Measurements from ENCODE around the gene TAGAP. TPM values are rescaled to one million over a fixed set of nuclear protein-coding genes. Genes with fewer than 3 reads are reported as not detected.
"Not testable (repeated sequence)": the region's sequence is repeated elsewhere in the genome, so short reads cannot be mapped to it uniquely, and the experiment has no call there.

Gene TAGAP
- total and polyA plus RNA-seq, 9 of the 15 experiments (the other 6 are each of a cell fraction or from before 2014, with no cell fraction given): 0.07 TPM; not detected in 8

DNA sequence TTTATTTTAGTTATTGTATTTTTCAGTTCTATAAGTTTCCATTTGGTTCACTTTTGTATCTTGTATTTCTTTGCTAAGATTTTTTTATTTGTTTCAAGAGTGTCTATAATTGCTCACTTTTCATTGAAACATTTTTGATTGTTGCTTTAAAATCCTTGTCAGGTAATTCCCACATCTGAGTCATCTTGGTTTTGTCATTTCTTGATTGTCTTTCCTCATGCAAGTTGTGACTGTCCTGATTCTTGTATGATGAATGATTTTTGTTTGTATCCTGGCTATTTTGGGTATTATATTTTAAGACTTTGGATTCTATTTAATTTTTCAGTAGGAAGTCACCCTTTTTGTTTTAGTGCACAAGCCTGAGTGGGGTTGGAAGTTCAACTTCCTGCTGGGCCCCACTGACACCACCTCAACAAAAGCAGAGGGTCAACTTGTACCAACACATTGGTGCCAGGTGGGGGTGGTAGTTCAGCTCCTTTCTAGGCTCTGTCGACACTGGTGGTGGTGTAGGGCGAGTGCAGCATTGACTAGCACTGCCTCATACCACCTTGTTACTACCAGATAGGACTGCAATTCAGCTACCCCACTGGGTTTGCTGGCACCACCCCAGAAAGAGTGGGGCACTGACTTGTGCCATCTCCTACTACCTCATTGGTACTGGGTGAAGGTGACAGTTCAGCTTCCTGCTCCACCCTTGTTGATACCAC is 53.6 kb downstream of the TAGAP start:
- Histone ChIP-seq H3K9me1 (ENCODE audit: control insufficient read depth, insufficient read depth, low read length) (no peaks in the 10 kb centered on the region), H3K9me3 (replicated peaks; ENCODE audit: control insufficient read depth, insufficient read depth, low read depth, low read length) (no peaks in the 10 kb centered on the region), H3K4me2 (ENCODE audit: insufficient read depth, low read length) (no peak overlapping the region), H4K20me1 (replicated peaks; ENCODE audit: control insufficient read depth, insufficient read depth, low read length) (no peaks in the 10 kb centered on the region), H3K4me3 (no peak overlapping the region), H3K4me1 (replicated peaks in 1 of 2; ENCODE audit: control insufficient read depth in 2 of 2, insufficient read depth in 2 of 2, low read length in 2 of 2) (no peaks in the 10 kb centered on the region), H3K27me3 (ENCODE audit: control insufficient read depth in 2 of 2, insufficient read depth in 2 of 2, low read length in 2 of 2) (no peaks in the 10 kb centered on the region), H2AFZ (ENCODE audit: low read depth, low read length) (no peak overlapping the region), H3K27ac (ENCODE audit: extremely low read depth, low read depth, low read length) (no peak overlapping the region), H3K79me2 (ENCODE audit: control insufficient read depth, insufficient read depth, low read length) (no peaks in the 10 kb centered on the region), H3K36me3 (ENCODE audit: control insufficient read depth, insufficient read depth, low read length) (peaks cover 2% of the 10 kb centered on the region; the same call in 1 of the 3 replicates), H3K9ac (ENCODE audit: insufficient read depth in 1 of 2, low read depth in 2 of 2, low read length in 2 of 2) (no peak overlapping the region)
- DNase-seq (ENCODE audit: extremely low read depth in 1 of 4, low spot score in 3 of 4) (no peak), ATAC-seq (no peak), FAIRE-seq (no peak)
- intact Hi-C loops (cut with micrococcal nuclease) (no loop called here), in situ Hi-C loops (cut with MboI) (loop anchor here (25.0 kb wide), 1 partner anchor 279 kb away; no protein-coding TSS in a partner anchor)
- ChIA-PET CTCF (ENCODE audit: low intra/inter-chr PET ratio) (interaction anchor here (0.7 kb wide), 1 partner anchor 198 kb away, joined by 3 read pairs; no protein-coding TSS in a partner anchor), POLR2A (no interaction called here)
- no peak for TF ChIP-seq DIDO1 (tag; IDR thresholded peaks at IDR 0.05; ENCODE audit: low read depth)
- no peak for TF ChIP-seq NEUROD1 (IDR thresholded peaks at IDR 0.05; ENCODE audit: borderline replicate concordance, low read depth, low read length, partially characterized antibody)
- no peak for TF ChIP-seq EZH2 (IDR thresholded peaks at IDR 0.05; ENCODE audit: borderline replicate concordance, low read depth, low read length)
- no peak for TF ChIP-seq XRCC5 (IDR thresholded peaks at IDR 0.05; ENCODE audit: low read depth, low read length)
- no peak for TF ChIP-seq ZNF778 (CRISPR knock-in tag; IDR thresholded peaks at IDR 0.05)
- TF ChIP-seq, protein P1, sequence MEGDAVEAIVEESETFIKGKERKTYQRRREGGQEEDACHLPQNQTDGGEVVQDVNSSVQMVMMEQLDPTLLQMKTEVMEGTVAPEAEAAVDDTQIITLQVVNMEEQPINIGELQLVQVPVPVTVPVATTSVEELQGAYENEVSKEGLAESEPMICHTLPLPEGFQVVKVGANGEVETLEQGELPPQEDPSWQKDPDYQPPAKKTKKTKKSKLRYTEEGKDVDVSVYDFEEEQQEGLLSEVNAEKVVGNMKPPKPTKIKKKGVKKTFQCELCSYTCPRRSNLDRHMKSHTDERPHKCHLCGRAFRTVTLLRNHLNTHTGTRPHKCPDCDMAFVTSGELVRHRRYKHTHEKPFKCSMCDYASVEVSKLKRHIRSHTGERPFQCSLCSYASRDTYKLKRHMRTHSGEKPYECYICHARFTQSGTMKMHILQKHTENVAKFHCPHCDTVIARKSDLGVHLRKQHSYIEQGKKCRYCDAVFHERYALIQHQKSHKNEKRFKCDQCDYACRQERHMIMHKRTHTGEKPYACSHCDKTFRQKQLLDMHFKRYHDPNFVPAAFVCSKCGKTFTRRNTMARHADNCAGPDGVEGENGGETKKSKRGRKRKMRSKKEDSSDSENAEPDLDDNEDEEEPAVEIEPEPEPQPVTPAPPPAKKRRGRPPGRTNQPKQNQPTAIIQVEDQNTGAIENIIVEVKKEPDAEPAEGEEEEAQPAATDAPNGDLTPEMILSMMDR (IDR thresholded peaks at IDR 0.05 in 2 of 3, conservative IDR thresholded peaks at IDR 0.05 in 1 of 3; ENCODE audit: insufficient read depth in 2 of 3, low read depth in 1 of 3, low read length in 3 of 3): peak in 1 of 3 experiments; percentile 20; a peak in 1 of 6 replicates
- no peak for TF ChIP-seq ZNF76 (CRISPR knock-in tag; IDR thresholded peaks at IDR 0.05; ENCODE audit: borderline replicate concordance)
- TF ChIP-seq RBM15 (IDR thresholded peaks at IDR 0.05; ENCODE audit: insufficient read depth, low read length): no peak
- WGBS (ENCODE audit: insufficient coverage, low coverage, missing lambda C conversion rate): 18% methylated on average over 2 of the region's 2 CpGs
- BruUV-seq (replicated peaks): no TSS peak

DNA sequence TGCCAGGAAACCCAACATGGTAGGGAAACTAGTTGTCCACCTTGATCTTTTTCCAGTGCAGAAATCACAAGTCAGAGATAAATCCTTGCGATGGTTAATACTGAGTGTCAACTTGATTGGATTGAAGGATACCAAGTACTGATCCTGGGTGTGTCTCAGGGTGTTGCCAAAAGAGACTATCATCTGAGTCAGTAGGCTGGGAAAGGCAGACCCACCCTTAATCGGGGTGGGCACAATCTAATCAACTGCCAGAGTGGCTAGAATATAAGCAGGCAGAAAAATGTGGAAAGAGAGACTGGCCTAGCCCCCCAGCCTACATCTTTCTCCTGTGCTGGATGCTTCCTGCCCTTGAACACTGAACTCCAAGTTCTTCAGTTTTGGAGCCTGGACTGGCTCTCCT is 55.1 kb downstream of the TAGAP start:
- H3K4me1 ChIP-seq (replicated peaks in 1 of 2; ENCODE audit: control insufficient read depth in 2 of 2, insufficient read depth in 2 of 2, low read length in 2 of 2); H3K9me1 ChIP-seq (ENCODE audit: control insufficient read depth, insufficient read depth, low read length); H3K27me3 ChIP-seq (ENCODE audit: control insufficient read depth in 2 of 2, insufficient read depth in 2 of 2, low read length in 2 of 2); H3K9me3 ChIP-seq (replicated peaks; ENCODE audit: control insufficient read depth, insufficient read depth, low read depth, low read length); H3K4me2 ChIP-seq (ENCODE audit: insufficient read depth, low read length); BruUV-seq (replicated peaks); H2AFZ ChIP-seq (ENCODE audit: low read depth, low read length); H3K27ac ChIP-seq (ENCODE audit: extremely low read depth, low read depth, low read length); CTCF ChIA-PET (ENCODE audit: low intra/inter-chr PET ratio); FAIRE-seq; ATAC-seq; POLR2A ChIA-PET; intact Hi-C loops (cut with micrococcal nuclease); DNase-seq (ENCODE audit: extremely low read depth in 1 of 4, low spot score in 3 of 4); H3K4me3 ChIP-seq; H3K79me2 ChIP-seq (ENCODE audit: control insufficient read depth, insufficient read depth, low read length); H4K20me1 ChIP-seq (replicated peaks; ENCODE audit: control insufficient read depth, insufficient read depth, low read length); H3K9ac ChIP-seq (ENCODE audit: insufficient read depth in 1 of 2, low read depth in 2 of 2, low read length in 2 of 2); H3K36me3 ChIP-seq (ENCODE audit: control insufficient read depth, insufficient read depth, low read length): not testable (repeated sequence)
- 40% methylated on average over 2 of the region's 2 CpGs for whole genome bisulfite sequencing (ENCODE audit: insufficient coverage, low coverage, missing lambda C conversion rate)
- in situ Hi-C loops (cut with MboI): loop anchor here (25.0 kb wide), 1 partner anchor 277 kb away; no protein-coding TSS in a partner anchor
